ENCODE measurements around the gene MOB2. TPM values are rescaled to one million over a fixed set of nuclear protein-coding genes. Genes with fewer than 3 reads are reported as not detected.

The MOB2 gene
- polyA plus RNA-seq, 3 donors: 22.1 to 44.1 (median 22.5) TPM

GRCh38 chr11:1445741-1446445 is 40.7 kb downstream of the MOB2 start:
- Histone ChIP-seq H3K27me3 (ENCODE audit: control insufficient read depth in 2 of 2, insufficient read depth in 2 of 2, low read length in 2 of 2) (no peaks in the 10 kb centered on the region), H3K36me3 (replicated peaks in 1 of 2; ENCODE audit: control insufficient read depth in 1 of 2, insufficient read depth in 2 of 2, low read length in 2 of 2) (no peaks in the 10 kb centered on the region), H3K9ac (ENCODE audit: insufficient read depth, low read length, poor library complexity, severe bottlenecking) (no peak overlapping the region), H2AFZ (ENCODE audit: insufficient read depth, low read depth, low read length, poor library complexity, severe bottlenecking) (no peak overlapping the region), H3K79me2 (ENCODE audit: insufficient read depth, low read length) (no peaks in the 10 kb centered on the region), H3K27ac (ENCODE audit: low read depth in 1 of 2, low read length in 2 of 2) (no peak overlapping the region), H3K4me3 (replicated peaks in 1 of 3; ENCODE audit: low read depth in 2 of 3, low read length in 3 of 3) (no peak overlapping the region), H3K9me3 (replicated peaks in 1 of 2; ENCODE audit: control insufficient read depth in 1 of 2, insufficient read depth in 1 of 2, low read length in 2 of 2) (no peaks in the 10 kb centered on the region), H3K4me1 (ENCODE audit: control insufficient read depth in 1 of 2, insufficient read depth in 2 of 2, low read length in 2 of 2) (no peaks in the 10 kb centered on the region), H4K20me1 (ENCODE audit: insufficient read depth, low read length) (no peaks in the 10 kb centered on the region), H3K4me2 (replicated peaks; ENCODE audit: extremely low read depth, low read length, poor library complexity, severe bottlenecking) (no peak overlapping the region)
- intact Hi-C loops (cut with micrococcal nuclease): no loop called here
- peaks cover 0 to 3% (median 2%) of the 10 kb centered on the region in 3 donors for H3K27me3 Mint-ChIP-seq (ENCODE audit: low read depth in 3 of 3)
- H3K27ac Mint-ChIP-seq: no peak overlapping the region
- 98% methylated on average over 16 of the region's 30 CpGs for WGBS (ENCODE audit: insufficient coverage)
- H3K4me3 Mint-ChIP-seq: no peak overlapping the region
- no peak for TF ChIP-seq CTCF (IDR thresholded peaks at IDR 0.05)
- no peaks in the 10 kb centered on the region for H3K4me1 Mint-ChIP-seq
- H3K9me3 Mint-ChIP-seq: no peaks in the 10 kb centered on the region
- DNase-seq: no peak
- no peaks in the 10 kb centered on the region for H3K36me3 Mint-ChIP-seq

GRCh38 chr11:1444823-1445422 is 41.7 kb downstream of the MOB2 start:
- H3K79me2 ChIP-seq (ENCODE audit: insufficient read depth, low read length): no peaks in the 10 kb centered on the region
- Mint-ChIP-seq H3K9me3 (no peaks in the 10 kb centered on the region), H3K36me3 (no peaks in the 10 kb centered on the region), H3K27ac (no peak overlapping the region), H3K27me3 (ENCODE audit: low read depth in 3 of 3) (peaks cover 0 to 3% (median 2%) of the 10 kb centered on the region in 3 donors), H3K4me1 (no peaks in the 10 kb centered on the region), H3K4me3 (no peak overlapping the region)
- no peak overlapping the region for H3K9ac ChIP-seq (ENCODE audit: insufficient read depth, low read length, poor library complexity, severe bottlenecking)
- no peaks in the 10 kb centered on the region for H3K4me1 ChIP-seq (ENCODE audit: control insufficient read depth in 1 of 2, insufficient read depth in 2 of 2, low read length in 2 of 2)
- no peak overlapping the region for H3K4me3 ChIP-seq (replicated peaks in 1 of 3; ENCODE audit: low read depth in 2 of 3, low read length in 3 of 3)
- H3K36me3 ChIP-seq (replicated peaks in 1 of 2; ENCODE audit: control insufficient read depth in 1 of 2, insufficient read depth in 2 of 2, low read length in 2 of 2): no peaks in the 10 kb centered on the region
- 95% methylated on average over 26 of the region's 32 CpGs for WGBS (ENCODE audit: insufficient coverage)
- no peak overlapping the region for H3K27ac ChIP-seq (ENCODE audit: low read depth in 1 of 2, low read length in 2 of 2)
- H3K27me3 ChIP-seq (ENCODE audit: control insufficient read depth in 2 of 2, insufficient read depth in 2 of 2, low read length in 2 of 2): no peaks in the 10 kb centered on the region
- intact Hi-C loops (cut with micrococcal nuclease): no loop called here
- H3K9me3 ChIP-seq (replicated peaks in 1 of 2; ENCODE audit: control insufficient read depth in 1 of 2, insufficient read depth in 1 of 2, low read length in 2 of 2): no peaks in the 10 kb centered on the region
- no peak for TF ChIP-seq CTCF (IDR thresholded peaks at IDR 0.05)
- H4K20me1 ChIP-seq (ENCODE audit: insufficient read depth, low read length): no peaks in the 10 kb centered on the region
- no peak overlapping the region for H3K4me2 ChIP-seq (replicated peaks; ENCODE audit: extremely low read depth, low read length, poor library complexity, severe bottlenecking)
- no peak for DNase-seq
- no peak overlapping the region for H2AFZ ChIP-seq (ENCODE audit: insufficient read depth, low read depth, low read length, poor library complexity, severe bottlenecking)

Data from CD14-positive monocyte (primary cell).